HG03520 (cell line): ENCODE measurements around the gene CNTF.

ENCODE experiments used
- ATAC-seq: cut with Tn5 transposase; IDR thresholded peaks from one replicate; pipeline ENCODE4 v1.9.1; 2021; ENCODE audit warnings: mild to moderate bottlenecking, moderate library complexity; ENCODE audit not compliant: unreplicated experiment

Gene CNTF

DNA sequence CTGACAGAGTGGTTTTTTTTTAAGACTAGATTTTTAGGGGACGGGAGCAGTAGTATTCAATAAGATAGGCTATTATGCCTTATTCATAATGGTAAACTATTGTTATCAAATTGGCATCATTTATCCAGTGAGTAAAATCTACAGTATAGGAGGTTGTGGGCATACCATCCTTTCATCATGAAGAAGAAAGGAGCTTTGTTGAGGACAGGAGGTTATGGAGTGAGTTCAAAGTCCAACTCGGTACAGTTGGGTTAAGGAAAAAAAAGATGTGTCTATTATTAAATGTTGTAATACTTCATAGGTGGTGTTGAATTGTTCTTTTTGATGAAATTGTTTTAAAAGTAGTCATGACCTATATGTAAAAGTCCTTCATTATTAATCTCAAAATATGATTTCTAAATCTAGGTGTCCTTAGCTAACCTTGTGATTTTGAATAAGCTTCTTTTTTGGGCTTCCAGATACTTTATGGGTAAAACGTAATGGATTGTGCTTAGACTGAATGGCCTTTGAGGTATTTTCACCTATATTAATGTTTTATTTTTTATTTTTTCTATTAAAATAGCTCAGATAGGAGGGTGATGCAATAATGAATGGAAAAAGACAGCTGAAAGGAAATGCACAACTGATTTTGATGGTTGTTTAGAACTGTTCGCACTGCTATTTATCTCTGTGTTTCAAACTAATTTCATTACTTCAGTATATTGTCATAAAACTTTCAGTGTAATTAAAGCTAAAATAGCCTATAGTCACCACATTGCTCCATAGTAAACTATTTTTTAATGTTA, 15.3 kb upstream of the CNTF start:
- ATAC-seq = no peak

DNA sequence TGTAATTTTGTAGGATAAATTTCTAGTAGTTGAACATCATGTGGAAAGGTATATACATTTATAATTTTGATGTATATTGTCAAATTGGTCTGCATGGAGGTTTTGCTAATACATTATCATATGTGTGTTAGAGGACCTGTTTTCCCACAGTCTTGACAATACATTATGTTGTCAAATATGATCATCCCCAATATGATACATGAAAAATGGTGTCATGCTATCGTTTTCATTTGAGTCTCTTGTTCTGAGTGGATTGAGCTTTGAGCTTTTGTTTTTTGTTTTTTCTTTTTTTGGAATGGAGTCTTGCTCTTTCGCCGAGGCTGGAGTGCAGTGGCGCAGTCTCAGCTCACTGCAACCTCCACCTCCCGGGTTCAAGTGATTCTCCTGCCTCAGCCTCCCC, 14.1 kb upstream of the CNTF start:
- ATAC-seq = no peak

DNA sequence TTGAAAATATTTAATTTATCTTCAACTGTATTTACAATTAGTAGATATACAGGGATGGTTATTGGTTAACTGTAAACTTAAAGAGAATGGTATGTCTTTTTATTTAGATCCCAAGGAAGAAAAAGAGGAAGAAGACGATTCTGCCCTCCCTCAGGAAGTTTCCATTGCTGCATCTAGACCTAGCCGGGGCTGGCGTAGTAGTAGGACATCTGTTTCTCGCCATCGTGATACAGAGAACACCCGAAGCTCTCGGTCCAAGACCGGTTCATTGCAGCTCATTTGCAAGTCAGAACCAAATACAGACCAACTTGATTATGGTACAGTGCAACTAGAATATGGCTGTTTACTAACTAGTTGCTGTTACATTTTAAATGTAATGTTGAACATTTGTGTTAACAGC, 12.7 kb upstream of the CNTF start:
- ATAC-seq = no peak

DNA sequence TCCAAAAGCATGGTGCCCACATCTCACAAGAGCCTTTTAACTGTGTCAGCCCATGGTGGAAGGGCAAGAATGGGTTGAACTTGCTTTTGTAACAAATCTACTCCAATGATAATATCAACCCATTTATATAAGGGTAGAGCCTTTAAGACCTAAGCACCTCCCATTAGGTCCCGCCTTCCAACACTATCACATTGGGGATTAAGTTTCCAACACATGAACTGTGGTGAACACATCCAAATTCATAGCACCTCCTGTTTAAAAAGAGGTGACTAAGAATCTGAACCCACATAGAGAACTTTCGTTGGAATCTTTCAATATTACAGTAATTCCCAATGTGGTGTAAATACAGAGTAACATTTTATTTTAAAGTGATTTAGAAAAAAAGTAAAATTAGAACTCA, 9.2 kb upstream of the CNTF start:
- ATAC-seq = no peak

DNA sequence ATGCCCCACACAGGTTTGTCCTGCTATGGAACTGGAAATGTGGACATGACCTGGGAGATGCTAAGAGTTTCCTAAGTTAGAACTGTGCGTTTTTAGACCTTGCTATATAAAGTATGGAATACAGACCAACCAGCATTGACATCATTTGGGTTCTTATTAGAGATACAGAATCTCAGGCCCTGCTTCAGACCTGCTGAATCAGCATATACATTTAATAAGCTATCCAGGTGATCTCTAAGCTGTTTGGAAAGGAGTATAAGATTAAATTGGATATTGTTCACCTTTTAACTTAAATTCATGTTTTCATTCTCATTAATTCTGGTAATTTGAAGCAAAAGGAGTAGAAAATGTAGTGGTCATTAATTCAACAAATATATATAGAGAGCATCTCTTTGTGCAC, 6.9 kb upstream of the CNTF start:
- no peak for ATAC-seq

DNA sequence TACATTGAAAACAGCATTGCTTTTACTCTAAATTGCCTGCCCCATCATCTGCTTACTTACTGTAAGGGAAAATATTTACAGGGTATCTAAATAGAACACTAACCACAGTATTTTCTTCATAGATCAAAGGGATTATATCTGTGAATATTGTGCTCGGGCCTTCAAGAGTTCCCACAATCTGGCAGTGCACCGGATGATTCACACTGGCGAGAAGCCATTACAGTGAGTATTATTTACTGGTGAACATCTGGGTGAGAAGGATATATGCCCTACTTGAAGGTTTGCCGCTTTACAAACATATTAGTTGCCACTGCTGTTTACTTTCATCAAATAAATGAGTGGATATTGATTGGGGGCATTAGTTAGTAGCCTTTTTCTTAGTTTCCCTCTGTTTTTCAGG, 5.9 kb upstream of the CNTF start:
- no peak for ATAC-seq

DNA sequence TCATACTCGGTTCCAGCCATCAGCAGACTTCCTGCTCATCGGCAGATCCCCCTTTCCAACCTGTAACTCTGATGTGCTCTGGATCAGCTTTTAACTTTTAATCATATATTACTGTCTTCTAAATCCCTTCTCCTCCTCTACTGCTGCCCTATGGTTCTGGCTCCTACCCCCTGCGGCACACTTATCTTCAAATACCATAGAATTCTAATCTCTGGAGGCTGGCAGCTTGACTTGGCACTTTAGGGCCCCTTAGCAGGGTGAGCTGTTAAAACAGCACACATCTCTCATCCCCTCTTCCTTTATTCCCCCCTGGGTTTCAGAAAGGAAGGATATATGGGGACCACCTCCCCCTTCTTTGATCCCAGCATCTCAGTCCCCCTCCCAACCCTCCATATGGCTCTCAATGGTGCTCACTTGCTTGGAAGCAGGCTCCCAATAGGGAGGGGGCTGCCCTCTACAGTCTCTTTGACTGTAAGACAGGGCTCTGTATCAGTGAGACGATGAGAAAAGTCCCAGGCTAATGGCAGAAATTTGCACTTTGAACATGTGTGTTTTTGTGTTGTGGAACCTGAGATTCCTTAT, 4.4 kb upstream of the CNTF start:
- ATAC-seq = no peak

DNA sequence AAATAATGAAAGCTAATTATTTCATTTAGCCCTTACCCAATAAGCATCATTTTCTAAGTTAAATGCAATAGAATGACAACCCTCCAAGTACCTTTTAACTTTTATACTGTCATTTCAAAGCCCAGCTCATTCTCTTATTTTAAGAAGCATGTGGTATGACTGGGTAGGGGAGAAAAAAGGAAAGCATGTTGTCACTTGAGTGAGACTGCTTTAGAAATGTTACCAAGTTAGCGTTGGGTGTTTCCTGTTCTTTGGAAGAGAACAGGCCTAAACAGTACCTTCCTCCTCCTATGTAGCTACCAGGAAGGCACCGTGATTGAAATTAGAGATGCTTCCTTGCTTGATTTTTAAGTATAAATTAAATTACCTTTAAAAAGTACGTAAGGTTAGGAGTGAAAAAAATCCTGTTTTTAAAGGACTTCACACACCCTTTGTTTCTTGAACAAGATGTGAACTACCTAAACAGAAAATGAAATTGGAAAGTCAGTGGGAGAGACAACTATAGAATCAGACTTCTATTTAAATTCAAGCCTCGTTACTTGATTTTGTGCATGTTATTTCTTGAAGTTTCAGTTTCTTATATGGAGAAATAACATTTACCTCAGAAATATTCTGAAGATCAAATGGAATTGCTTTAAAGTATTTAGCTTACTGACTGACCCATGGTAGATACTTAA, 741 bp upstream of the CNTF start:
- no peak for ATAC-seq

DNA sequence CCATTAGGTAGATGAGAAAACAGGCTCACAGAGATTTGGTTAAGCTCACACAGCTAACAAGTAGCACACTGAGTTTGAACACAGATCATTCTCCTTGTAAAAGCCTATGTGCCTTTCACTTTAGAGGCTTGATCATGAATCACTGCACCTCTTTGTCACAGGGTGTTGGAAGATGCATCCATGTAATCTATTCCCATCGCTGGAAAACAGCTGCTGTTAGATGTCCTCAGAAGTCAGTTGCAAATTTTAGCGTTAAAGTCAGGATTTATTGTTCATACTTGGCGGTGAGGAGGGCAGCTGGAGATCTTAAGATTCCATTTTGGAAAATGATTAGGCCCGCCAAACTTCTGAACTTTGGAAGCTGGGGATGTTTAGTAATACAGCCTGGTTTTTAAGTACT, 2.6 kb downstream of the CNTF start:
- no peak for ATAC-seq

DNA sequence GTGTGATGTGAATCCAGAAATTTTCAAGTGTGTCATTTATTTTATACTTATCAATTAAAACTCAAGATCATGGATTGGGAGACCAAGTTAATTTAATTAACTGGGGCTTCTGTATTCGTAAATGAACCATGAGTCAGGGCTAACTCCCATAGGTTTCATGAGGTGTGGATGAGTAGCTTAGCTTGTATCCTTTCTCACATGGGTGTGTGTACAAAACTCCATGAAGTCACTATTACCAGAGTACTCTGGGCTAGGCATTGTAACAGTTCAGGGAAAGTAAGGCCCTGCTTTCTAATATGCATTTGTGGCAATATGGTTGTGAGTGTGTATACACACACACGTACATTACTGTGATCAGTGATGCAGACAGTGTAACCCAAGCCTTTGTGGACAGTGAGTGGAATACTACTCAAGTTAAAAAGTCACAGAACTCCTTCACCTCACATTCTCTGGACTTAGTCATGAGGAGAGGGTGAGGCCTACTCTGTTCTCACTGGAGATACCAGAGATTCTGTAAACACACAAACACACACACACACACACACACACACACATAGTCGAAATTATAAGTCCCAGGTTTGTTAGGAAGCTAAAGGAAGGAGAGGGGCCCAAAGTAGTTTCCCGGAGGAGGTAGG, 3.5 kb downstream of the CNTF start:
- ATAC-seq = no peak

DNA sequence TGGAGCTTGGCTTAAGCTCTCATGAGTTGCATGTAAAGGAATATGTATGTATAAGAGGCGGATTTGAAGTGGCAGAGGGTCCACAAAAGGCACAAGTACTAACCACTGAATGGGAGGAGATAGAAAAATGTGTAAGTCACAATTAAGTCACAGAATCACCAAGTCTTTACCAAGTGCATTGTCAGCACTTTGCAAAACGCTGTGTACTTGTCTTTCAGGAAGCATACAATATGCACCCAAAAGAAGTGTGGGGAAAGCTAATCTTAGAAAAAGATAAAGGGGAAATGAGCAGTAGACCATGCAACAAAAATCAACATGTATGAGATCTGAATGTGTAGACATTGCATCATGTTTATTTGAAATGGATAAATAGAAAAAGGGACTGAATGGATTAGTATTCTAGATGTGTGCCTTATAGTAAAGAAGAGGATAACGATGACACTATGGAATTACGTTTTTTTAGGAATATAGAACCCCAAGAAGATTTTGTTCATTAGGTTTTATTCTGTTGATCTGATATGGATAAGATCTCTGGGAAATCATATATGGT, 4.5 kb downstream of the CNTF start:
- no peak for ATAC-seq

DNA sequence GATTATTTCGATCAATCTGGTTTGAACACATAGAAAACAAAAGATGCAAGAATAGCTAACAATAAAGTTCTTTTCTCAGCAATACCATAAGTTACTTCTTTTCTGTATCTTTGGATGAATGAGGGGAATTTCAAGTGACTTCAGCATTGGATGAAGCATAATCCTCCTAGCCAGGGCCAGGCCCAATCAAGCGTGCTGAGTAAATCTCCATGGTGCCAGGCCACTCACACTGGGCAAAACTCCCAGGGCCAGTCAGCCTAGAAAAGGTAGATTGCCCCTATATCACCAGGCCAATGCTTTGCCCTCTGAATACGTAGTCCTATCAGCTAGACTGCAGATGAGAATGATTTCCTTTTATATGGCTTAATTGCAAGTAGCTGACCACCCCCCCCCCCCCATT, 6.0 kb downstream of the CNTF start:
- no peak for ATAC-seq

DNA sequence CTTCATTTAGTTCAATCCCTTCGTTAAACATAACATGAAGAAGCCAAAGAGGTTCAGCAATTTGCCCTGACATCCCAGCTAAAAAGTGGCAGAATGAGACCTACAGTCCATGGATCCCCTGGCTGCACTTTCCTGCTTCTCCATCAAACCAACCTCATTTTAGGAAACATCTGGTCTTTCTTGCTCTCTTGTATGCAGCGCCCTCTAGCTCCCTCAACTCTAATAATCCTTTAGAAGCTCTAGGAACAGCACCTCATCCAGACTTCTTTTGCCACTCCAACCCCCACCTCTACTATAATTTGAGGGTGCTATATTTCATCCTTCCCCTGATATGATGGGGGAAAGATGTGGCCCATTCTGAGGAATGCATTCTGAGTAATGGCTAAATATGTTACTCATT, 7.4 kb downstream of the CNTF start:
- no peak for ATAC-seq

DNA sequence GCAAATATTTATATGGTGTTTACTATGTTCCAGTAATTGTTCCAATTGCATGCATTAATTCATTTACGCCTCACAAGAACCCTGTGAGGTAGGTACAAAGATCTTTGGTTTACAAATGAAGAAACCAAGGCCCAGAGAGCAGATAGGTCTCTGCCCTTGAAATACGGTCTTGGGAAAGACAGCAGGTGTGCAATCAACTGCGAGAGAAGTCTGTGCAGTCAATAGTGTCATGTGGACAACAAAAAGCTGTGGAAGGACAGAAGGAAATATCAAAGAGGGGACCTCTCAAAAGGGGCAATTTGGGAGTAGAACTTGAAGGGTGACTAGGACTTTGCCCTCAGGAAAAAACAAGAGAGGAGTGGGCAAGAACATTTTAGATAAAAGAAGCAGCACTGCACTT, 8.9 kb downstream of the CNTF start:
- ATAC-seq = no peak

DNA sequence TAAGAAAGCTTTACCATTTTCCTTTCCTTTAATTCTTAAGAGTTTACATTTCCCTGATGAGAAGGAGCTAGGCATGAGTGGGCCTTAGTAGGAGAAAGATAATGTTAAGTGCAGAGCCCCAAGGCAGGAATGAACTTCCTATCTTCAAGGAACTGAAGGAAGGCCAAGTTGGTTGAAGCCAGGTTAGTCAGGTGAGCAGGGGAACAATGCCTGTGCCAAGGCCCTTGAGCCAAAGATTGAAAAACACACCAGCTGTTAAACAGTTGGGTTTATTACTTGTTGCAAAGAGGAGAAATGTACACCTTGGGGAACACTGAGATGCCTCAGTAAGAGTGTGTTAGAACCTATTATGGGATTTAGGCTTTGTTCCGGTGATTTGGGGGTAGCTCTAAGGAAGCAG, 10.0 kb downstream of the CNTF start:
- ATAC-seq = no peak

DNA sequence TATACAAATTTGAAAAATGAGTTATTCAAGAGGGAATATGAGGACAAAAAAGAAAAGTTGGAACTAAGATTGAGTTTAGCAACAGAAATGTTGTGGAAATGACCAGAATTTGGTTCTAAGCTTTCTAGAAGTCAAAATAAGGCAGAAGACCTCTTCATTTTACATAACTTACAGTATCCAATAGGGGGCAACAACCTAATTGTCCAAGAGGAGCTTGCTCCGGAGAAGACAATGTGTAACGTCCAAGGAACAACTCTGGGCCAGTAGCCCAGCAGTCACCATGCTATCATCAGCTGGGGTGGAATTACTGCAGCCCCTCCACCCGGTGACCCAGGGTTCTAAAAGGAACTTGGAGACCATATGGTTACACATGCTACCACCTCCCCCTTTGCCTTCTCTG, 14.1 kb downstream of the CNTF start:
- no peak for ATAC-seq

DNA sequence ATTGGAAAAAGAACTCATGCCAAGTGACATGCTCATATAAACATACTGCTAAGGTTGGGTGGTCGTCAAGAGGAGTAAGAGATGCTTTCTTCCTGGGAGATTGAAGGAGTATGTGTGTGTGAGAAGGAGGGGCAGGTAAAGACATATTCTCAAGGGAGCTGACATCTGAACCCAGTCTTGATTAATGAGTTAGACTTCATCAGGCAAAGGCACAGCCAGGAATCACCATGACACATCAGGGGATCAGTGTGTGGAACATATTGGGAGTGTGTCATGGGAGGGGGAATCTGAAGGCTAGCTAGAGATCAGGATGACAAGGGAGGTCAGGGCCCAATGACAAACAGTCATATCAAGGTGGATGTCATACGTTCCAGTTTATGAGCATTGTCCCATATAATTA, 14.9 kb downstream of the CNTF start:
- no peak for ATAC-seq

DNA sequence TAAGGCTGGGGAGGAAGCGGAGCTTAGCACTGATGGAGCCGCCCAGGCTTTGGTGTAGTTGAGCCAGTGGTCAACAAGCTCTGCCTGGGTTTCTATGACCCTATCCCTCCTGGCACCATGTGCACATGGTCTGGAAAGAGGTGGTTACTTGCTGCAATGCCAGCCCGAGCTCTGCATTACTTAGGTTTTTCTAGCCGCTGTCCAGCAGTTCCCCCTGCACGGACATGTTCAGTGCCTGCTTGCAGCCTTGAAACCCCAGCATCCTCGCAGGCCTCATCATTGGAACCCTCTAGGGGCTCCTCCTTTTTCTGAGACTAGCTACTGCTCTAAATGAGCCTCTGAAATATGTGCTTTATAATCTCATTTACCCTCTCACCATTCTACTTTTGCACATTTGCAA, 16.6 kb downstream of the CNTF start:
- no peak for ATAC-seq

DNA sequence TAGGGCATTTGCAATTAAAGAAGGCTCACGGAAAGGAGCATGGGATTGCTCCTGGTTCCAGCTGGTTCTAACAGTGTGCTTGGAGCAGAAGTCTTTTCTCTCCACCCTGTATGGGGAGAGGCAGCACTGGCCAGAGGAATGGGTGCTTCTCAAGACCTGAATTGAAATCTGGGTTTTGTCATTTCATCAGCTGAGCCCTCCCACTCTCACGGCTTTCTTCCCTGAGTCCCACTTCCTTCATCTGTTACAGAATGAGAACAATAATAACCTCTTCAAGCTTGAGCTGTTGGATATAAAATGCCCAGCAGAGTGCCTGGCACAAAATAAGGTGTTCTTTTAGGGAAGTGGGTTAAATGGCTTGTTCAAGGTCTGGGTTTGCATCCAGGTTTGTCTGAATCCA, 17.2 kb downstream of the CNTF start:
- ATAC-seq = no peak

DNA sequence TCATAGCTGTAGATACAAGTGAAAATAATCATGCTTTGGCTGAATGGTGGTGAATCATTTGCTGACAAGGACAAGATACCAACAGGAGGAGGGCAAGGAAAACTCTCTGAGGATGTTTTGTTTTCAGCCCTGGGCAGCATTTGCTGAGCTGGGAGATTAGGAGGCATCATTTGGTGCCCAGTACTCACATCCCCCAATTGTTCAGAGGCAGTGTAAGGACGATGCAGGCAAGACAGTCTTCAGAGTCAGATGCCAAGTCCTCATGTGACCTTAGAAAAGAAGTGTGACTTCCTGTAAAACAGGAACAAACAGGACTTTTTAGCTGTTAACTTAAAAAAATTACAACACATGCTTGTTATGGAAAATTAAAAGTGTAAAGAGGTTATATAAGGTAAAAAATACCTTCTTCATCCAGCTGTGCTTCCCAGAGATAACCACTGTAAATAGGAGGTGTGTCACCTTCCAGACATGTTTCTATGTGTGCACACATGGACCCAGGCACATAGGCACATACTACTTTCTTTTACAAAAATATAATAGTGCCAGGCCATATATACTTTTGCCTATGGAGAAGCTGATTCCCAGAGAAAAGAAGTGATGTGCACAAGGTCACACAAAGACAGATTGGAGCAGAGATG, 18.0 kb downstream of the CNTF start:
- no peak for ATAC-seq

DNA sequence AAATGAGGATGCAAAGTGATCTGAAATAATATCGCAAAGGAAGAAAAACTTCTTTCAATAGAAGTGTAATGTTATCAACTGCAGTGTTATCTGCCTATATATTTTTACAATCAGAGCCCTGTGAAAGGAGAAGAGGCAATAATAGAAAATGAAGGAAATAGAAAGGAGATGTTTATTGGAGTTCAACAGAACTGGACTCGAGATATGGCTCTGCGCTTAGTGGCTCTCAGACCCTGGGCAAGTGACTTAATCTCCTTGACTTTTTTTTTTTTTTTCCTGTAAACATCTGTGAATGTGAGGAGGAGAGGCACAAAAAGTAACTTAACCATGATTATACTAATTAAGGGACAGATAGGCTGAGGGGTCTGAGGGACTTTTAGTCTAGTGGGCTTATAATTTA, 18.9 kb downstream of the CNTF start:
- no peak for ATAC-seq
